Liver (tissue), 9 donors: ENCODE measurements around the gene PDCD5. TPM values are rescaled to one million over a fixed set of nuclear protein-coding genes. Genes with fewer than 3 reads are reported as not detected.

Experiments used
- DNase-seq: peaks from one replicate; pipeline ENCODE4 v3.0.0-alpha.2; 2017; ENCODE audit warnings: low spot score
- H3K27ac ChIP-seq, 2 donors: one replicate each; pipeline ENCODE4 v1.7.0; 2013; ENCODE audit warnings: inconsistent platforms in 2 of 2, low read length in 2 of 2, control low read depth in 1 of 2, low read depth in 1 of 2, mild to moderate bottlenecking in 1 of 2
- H3K27me3 ChIP-seq, 4 donors: one replicate each; pipeline versions ENCODE4 v1.6.1 to v1.7.0; 2013; ENCODE audit warnings: low read length in 3 of 4, inconsistent platforms in 1 of 4, mild to moderate bottlenecking in 1 of 4, moderate library complexity in 1 of 4; ENCODE audit not compliant: control insufficient read depth in 4 of 4, insufficient read depth in 4 of 4
- H3K36me3 ChIP-seq, 4 donors: one replicate each; pipeline versions ENCODE4 v1.6.1 to v1.7.0; 2013; ENCODE audit warnings: low read length in 3 of 4, mild to moderate bottlenecking in 3 of 4, low read depth in 1 of 4, moderate library complexity in 1 of 4; ENCODE audit not compliant: control insufficient read depth in 4 of 4, insufficient read depth in 3 of 4
- H3K4me1 ChIP-seq, 4 donors: one replicate each; pipeline versions ENCODE4 v1.6.1 to v1.7.0; 2013; ENCODE audit warnings: low read length in 3 of 4, mild to moderate bottlenecking in 3 of 4, moderate library complexity in 1 of 4; ENCODE audit not compliant: control insufficient read depth in 4 of 4, insufficient read depth in 4 of 4
- H3K4me3 ChIP-seq, 3 donors: one replicate each; pipeline versions ENCODE4 v1.6.1 to v1.7.0; 2013; ENCODE audit warnings: low read length in 3 of 3, control low read depth in 1 of 3, low read depth in 1 of 3, mild to moderate bottlenecking in 1 of 3
- H3K9ac ChIP-seq, 2 donors: one replicate each; pipeline ENCODE4 v1.7.0; 2013; ENCODE audit warnings: low read length in 2 of 2, mild to moderate bottlenecking in 2 of 2, moderate library complexity in 2 of 2, control low read depth in 1 of 2, low read depth in 1 of 2
- H3K9me3 ChIP-seq, 4 donors: one replicate each; pipeline versions ENCODE4 v1.6.1 to v1.7.0; 2013; ENCODE audit warnings: low read length in 3 of 4; ENCODE audit not compliant: control insufficient read depth in 4 of 4
- FOXA1 ChIP-seq: IDR thresholded peaks from 2 replicates; pipeline ENCODE4 v1.6.1; 2016; ENCODE audit warnings: antibody characterized with exemption
- FOXA2 ChIP-seq: IDR thresholded peaks from 2 replicates; pipeline ENCODE4 v1.6.1; 2016; ENCODE audit warnings: antibody characterized with exemption
- GABPA ChIP-seq, 2 donors: IDR thresholded peaks in 1 of 2; conservative IDR thresholded peaks in 1 of 2; 2 replicates each; pipeline ENCODE4 v1.6.1; 2016; ENCODE audit warnings: antibody characterized with exemption in 2 of 2, mild to moderate bottlenecking in 1 of 2, moderate library complexity in 1 of 2
- HNF4A ChIP-seq, 2 donors: conservative IDR thresholded peaks; 2 replicates each; pipeline ENCODE4 v1.6.1; 2016; ENCODE audit warnings: antibody characterized with exemption in 2 of 2, mild to moderate bottlenecking in 2 of 2
- JUND ChIP-seq, 2 donors: IDR thresholded peaks; 2 replicates each; pipeline ENCODE4 v1.6.1; 2016; ENCODE audit warnings: antibody characterized with exemption in 2 of 2
- NR2F2 ChIP-seq: IDR thresholded peaks from 2 replicates; pipeline ENCODE4 v1.6.1; 2016; ENCODE audit warnings: antibody characterized with exemption
- RAD21 ChIP-seq, 2 donors: IDR thresholded peaks; 2 replicates each; pipeline ENCODE4 v1.6.1; 2016; ENCODE audit warnings: antibody characterized with exemption in 2 of 2, mild to moderate bottlenecking in 2 of 2
- RXRA ChIP-seq, 2 donors: IDR thresholded peaks; 2 replicates each; pipeline ENCODE4 v1.6.1; 2017 to 2018; ENCODE audit warnings: antibody characterized with exemption in 2 of 2, mild to moderate bottlenecking in 1 of 2
- SP1 ChIP-seq: IDR thresholded peaks from 2 replicates; pipeline ENCODE4 v1.6.1; 2018; ENCODE audit warnings: antibody characterized with exemption, mild to moderate bottlenecking
- TAF1 ChIP-seq: conservative IDR thresholded peaks from 2 replicates; pipeline ENCODE4 v1.6.1; 2016; ENCODE audit warnings: antibody characterized with exemption, mild to moderate bottlenecking
- YY1 ChIP-seq: IDR thresholded peaks from 2 replicates; pipeline ENCODE4 v1.6.1; 2016; ENCODE audit warnings: antibody characterized with exemption, mild to moderate bottlenecking
- WGBS: extraction: QIAGEN DNeasy Blood & Tissue Kit; methylation state at CpG from one replicate; pipeline ENCODE4 v1.1.7; 2013; 5-methylcytosine and 5-hydroxymethylcytosine counted together
- polyA plus RNA-seq, 2 donors: library from polyadenylated mRNA; stranded (reverse) in 1 of 2; unstranded in 1 of 2; fragments of 200-250 nt in 1 of 2; fragments of >200 nt in 1 of 2; fragmentation: Nextera tagmentation in 1 of 2; extraction: Ambion mirVana in 1 of 2; gene quantifications; one replicate each; pipeline versions ENCODE4 v1.2.1 to v1.2.3, GENCODE V29; 2013 to 2015
- total RNA-seq, 2 donors: library from RNA; depleted of rRNA; stranded (reverse); fragments of >200 nt; gene quantifications; one replicate each; pipeline ENCODE4 v1.2.3, GENCODE V29; 2014
- TF ChIP-seq, protein P1 (sequence below): IDR thresholded peaks from 2 replicates; pipeline ENCODE4 v1.6.1; 2016; ENCODE audit warnings: antibody characterized with exemption, mild to moderate bottlenecking
- TF ChIP-seq, protein P2 (sequence below): IDR thresholded peaks from 2 replicates; pipeline ENCODE4 v1.6.1; 2016; ENCODE audit warnings: antibody characterized with exemption
- TF ChIP-seq, protein P3 (sequence below): IDR thresholded peaks from 2 replicates; pipeline ENCODE4 v1.6.1; 2016; ENCODE audit warnings: antibody characterized with exemption
- TF ChIP-seq, protein P4 (sequence below): IDR thresholded peaks from 2 replicates; pipeline ENCODE4 v1.6.1; 2016; ENCODE audit warnings: antibody characterized with exemption
- donor health status: healthy.
- donor health status: healthy.
- donor health status: healthy.
- donor health status: healthy.
- donor health status: healthy.

Gene PDCD5
- total and polyA plus RNA-seq, 4 donors = 25.4 to 90.8 (median 36.2) TPM

DNA sequence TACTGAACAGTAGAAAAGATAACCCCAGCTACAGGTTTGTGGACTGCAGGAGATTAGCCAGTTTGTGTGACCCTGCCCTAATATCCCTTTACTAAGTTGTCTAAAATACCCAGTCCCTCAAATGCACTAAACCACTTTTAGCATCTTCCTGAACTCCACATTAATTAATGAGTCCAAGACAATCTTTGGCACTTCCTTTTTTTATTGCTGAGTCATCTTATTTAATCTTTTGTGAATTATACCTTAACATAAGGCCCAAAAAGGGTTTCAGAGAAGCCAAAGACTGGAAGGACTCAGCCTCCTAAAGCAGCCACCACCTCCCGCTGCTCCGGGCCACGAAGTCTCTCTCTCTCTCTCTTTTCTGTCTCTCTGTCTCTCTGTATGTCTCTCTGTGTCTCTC, 48.8 kb upstream of the PDCD5 start:
- TF ChIP-seq YY1 = no peak
- TF ChIP-seq, protein P1, sequence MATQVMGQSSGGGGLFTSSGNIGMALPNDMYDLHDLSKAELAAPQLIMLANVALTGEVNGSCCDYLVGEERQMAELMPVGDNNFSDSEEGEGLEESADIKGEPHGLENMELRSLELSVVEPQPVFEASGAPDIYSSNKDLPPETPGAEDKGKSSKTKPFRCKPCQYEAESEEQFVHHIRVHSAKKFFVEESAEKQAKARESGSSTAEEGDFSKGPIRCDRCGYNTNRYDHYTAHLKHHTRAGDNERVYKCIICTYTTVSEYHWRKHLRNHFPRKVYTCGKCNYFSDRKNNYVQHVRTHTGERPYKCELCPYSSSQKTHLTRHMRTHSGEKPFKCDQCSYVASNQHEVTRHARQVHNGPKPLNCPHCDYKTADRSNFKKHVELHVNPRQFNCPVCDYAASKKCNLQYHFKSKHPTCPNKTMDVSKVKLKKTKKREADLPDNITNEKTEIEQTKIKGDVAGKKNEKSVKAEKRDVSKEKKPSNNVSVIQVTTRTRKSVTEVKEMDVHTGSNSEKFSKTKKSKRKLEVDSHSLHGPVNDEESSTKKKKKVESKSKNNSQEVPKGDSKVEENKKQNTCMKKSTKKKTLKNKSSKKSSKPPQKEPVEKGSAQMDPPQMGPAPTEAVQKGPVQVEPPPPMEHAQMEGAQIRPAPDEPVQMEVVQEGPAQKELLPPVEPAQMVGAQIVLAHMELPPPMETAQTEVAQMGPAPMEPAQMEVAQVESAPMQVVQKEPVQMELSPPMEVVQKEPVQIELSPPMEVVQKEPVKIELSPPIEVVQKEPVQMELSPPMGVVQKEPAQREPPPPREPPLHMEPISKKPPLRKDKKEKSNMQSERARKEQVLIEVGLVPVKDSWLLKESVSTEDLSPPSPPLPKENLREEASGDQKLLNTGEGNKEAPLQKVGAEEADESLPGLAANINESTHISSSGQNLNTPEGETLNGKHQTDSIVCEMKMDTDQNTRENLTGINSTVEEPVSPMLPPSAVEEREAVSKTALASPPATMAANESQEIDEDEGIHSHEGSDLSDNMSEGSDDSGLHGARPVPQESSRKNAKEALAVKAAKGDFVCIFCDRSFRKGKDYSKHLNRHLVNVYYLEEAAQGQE = no peak
- TF ChIP-seq HNF4A (conservative IDR thresholded peaks at IDR 0.05) = no peak
- peaks cover 1 to 10% (median 4%) of the 10 kb centered on the region in 4 donors for H3K9me3 ChIP-seq
- 89% methylated on average over 3 of the region's 3 CpGs for WGBS

DNA sequence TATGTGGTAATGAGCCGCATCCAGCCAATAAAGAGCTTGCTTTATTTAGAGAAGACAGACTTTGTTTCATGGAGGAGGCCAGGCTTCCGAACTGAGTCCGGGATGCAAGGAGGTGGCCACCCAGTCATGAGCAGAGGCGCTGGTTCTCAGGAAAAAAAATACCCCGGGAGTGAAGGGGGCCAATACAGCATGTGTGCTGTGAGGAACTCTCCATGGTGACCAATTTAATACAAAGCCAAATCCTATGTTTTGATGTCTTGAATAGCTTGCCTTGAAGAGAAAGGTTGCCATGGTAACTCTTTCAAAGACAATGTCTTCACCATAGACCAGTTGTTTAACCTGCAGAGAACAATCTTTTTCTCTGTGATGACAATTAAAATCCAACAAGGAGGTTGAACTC, 43.4 kb upstream of the PDCD5 start:
- Histone ChIP-seq H3K9me3 (peaks cover 0 to 2% (median under 1%) of the 10 kb centered on the region in 4 donors), H3K4me3 (no peak overlapping the region), H3K9ac (no peak overlapping the region), H3K4me1 (peaks cover 0 to 3% (median 0%) of the 10 kb centered on the region in 4 donors), H3K27ac (no peak overlapping the region), H3K27me3 (peaks cover 0 to 2% (median 0%) of the 10 kb centered on the region in 4 donors), H3K36me3 (no peaks in the 10 kb centered on the region)
- 74% methylated on average over 5 of the region's 5 CpGs for WGBS
- TF ChIP-seq RXRA (IDR thresholded peaks at IDR 0.05) (no peak), SP1 (no peak), FOXA2 (no peak)
- TF ChIP-seq, protein P1 = peak; percentile 65
- DNase-seq = no peak

More for the DNA sequence above, 48.8 kb upstream of the PDCD5 start:
- H3K36me3 ChIP-seq = no peaks in the 10 kb centered on the region
- H3K27me3 ChIP-seq = no peaks in the 10 kb centered on the region
- H3K9ac ChIP-seq = no peak overlapping the region
- no peaks in the 10 kb centered on the region for H3K4me1 ChIP-seq
- no peak overlapping the region for H3K4me3 ChIP-seq
- no peak for DNase-seq
- no peak overlapping the region for H3K27ac ChIP-seq

DNA sequence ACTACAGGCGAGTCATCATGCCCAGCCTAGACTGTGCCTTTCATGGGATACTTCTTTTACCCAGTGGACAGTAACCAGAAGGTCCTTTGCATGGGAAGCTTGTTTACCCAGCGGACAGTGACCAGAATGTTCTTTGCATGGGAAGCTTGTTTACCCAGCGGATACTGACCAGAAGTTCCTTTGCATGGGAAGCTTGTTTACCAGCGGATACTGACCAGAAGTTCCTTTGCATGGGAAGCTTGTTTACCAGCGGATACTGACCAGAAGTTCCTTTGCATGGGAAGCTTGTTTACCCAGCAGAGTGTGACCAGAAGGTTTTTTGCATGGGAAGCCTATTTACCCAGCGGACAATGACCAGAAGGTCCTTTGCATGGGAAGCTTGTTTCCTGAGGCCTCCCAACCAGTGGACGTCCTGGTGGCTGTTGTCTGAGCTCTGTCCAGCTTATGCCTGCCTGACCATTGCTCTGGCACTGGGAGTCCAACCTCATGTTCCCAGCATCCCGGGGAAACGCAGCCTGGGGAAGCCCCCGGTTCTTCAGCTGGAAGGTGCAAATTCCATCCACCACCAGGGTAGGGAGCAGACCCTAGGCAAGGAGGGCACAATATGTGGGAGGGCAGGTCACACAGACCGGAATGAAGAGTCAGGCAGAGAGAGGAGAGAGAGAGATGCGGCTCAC, 41.6 kb upstream of the PDCD5 start:
- H3K4me1 ChIP-seq = peaks cover 0 to 3% (median 0%) of the 10 kb centered on the region in 4 donors
- DNase-seq = no peak
- WGBS = 40% methylated on average over 12 of the region's 12 CpGs
- peak in 1 of 2 donors; percentile 23 for TF ChIP-seq GABPA (IDR thresholded peaks at IDR 0.05 in 1 of 2, conservative IDR thresholded peaks at IDR 0.05 in 1 of 2)
- peak; percentile 100 for TF ChIP-seq FOXA1
- TF ChIP-seq TAF1 = no peak
- TF ChIP-seq NR2F2 = no peak
- peak in 1 of 2 donors; percentile 67 for TF ChIP-seq HNF4A (conservative IDR thresholded peaks at IDR 0.05)
- TF ChIP-seq YY1 = peak; percentile 78
- peak in 1 of 2 donors; percentile 74 for TF ChIP-seq JUND (IDR thresholded peaks at IDR 0.05)
- peak; percentile 93 to 100 for TF ChIP-seq RXRA (IDR thresholded peaks at IDR 0.05)
- TF ChIP-seq, protein P2, sequence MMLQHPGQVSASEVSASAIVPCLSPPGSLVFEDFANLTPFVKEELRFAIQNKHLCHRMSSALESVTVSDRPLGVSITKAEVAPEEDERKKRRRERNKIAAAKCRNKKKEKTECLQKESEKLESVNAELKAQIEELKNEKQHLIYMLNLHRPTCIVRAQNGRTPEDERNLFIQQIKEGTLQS = no peak
- TF ChIP-seq, protein P3, sequence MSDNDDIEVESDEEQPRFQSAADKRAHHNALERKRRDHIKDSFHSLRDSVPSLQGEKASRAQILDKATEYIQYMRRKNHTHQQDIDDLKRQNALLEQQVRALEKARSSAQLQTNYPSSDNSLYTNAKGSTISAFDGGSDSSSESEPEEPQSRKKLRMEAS = peak; percentile 89
- peak; percentile 64 for TF ChIP-seq SP1
- TF ChIP-seq, protein P4, sequence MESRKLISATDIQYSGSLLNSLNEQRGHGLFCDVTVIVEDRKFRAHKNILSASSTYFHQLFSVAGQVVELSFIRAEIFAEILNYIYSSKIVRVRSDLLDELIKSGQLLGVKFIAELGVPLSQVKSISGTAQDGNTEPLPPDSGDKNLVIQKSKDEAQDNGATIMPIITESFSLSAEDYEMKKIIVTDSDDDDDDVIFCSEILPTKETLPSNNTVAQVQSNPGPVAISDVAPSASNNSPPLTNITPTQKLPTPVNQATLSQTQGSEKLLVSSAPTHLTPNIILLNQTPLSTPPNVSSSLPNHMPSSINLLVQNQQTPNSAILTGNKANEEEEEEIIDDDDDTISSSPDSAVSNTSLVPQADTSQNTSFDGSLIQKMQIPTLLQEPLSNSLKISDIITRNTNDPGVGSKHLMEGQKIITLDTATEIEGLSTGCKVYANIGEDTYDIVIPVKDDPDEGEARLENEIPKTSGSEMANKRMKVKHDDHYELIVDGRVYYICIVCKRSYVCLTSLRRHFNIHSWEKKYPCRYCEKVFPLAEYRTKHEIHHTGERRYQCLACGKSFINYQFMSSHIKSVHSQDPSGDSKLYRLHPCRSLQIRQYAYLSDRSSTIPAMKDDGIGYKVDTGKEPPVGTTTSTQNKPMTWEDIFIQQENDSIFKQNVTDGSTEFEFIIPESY = peak; percentile 70
- peak; percentile 9 to 25 for TF ChIP-seq RAD21 (IDR thresholded peaks at IDR 0.05)

More for the DNA sequence above, 41.6 kb upstream of the PDCD5 start:
- no peak overlapping the region for H3K4me3 ChIP-seq
- H3K27me3 ChIP-seq = peaks cover 0 to 2% (median 0%) of the 10 kb centered on the region in 4 donors
- H3K36me3 ChIP-seq = no peaks in the 10 kb centered on the region
- peaks cover 0 to 1% (median under 1%) of the 10 kb centered on the region in 4 donors for H3K9me3 ChIP-seq
- no peak overlapping the region for H3K9ac ChIP-seq
- no peak overlapping the region for H3K27ac ChIP-seq
